Sigmoid colon (tissue), 7 donors: ENCODE results near the gene TYW1B. TPM values are rescaled to one million over a fixed set of nuclear protein-coding genes. Genes with fewer than 3 reads are reported as not detected.
"Not testable (repeated sequence)": the region's sequence is repeated elsewhere in the genome, so short reads cannot be mapped to it uniquely, and the experiment has no call there.

ENCODE experiments used
- DNase-seq: peaks from one replicate; pipeline ENCODE4 v3.0.0-alpha.2; 2019
- H3K27ac ChIP-seq, 4 donors: fragments of 200-600 bp; sonication (generic); one replicate each; pipeline ENCODE4 v1.5.1; 2016 to 2019; ENCODE audit warnings: mild to moderate bottlenecking in 1 of 4
- H3K27me3 ChIP-seq, 3 donors: fragments of 200-600 bp; sonication (generic); one replicate each; pipeline ENCODE4 v1.5.1; 2019; ENCODE audit warnings: mild to moderate bottlenecking in 1 of 3
- H3K36me3 ChIP-seq, 4 donors: fragments of 200-600 bp; sonication (generic); one replicate each; pipeline ENCODE4 v1.5.1; 2016 to 2019
- H3K4me1 ChIP-seq, 4 donors: fragments of 200-600 bp; sonication (generic); one replicate each; pipeline ENCODE4 v1.5.1; 2017 to 2019
- H3K4me3 ChIP-seq, 4 donors: fragments of 200-600 bp; sonication (generic); one replicate each; pipeline ENCODE4 v1.5.1; 2017 to 2019; ENCODE audit warnings: mild to moderate bottlenecking in 2 of 4, moderate library complexity in 1 of 4
- H3K9me3 ChIP-seq, 4 donors: fragments of 200-600 bp in 3 of 4; sonication (generic) in 3 of 4; one replicate each; pipeline versions ENCODE4 v1.5.1 to v1.6.1; 2013 to 2019
- CTCF ChIP-seq, 4 experiments: fragments of 450-650 bp in 3 of 4; fragments of 200-600 bp in 1 of 4; IDR thresholded peaks; one replicate each; pipeline ENCODE4 v1.5.1; 2016 to 2019; ENCODE audit warnings: antibody characterized with exemption in 4 of 4, mild to moderate bottlenecking in 3 of 4, moderate library complexity in 2 of 4
- EP300 ChIP-seq, 4 donors: sonication (generic); formaldehyde crosslinking; IDR thresholded peaks; one replicate each; pipeline ENCODE4 v1.6.1; 2017; ENCODE audit warnings: antibody characterized with exemption in 4 of 4
- POLR2A ChIP-seq, 2 donors: fragments of 450-650 bp; IDR thresholded peaks; one replicate each; pipeline ENCODE4 v1.6.1; 2016; ENCODE audit warnings: antibody characterized with exemption in 2 of 2, mild to moderate bottlenecking in 2 of 2, moderate library complexity in 2 of 2
- POLR2AphosphoS5 ChIP-seq, 4 donors: sonication (generic); formaldehyde crosslinking; IDR thresholded peaks; one replicate each; pipeline ENCODE4 v1.6.1; 2017; ENCODE audit warnings: antibody characterized with exemption in 4 of 4
- WGBS, 2 donors: extraction: QIAGEN DNeasy Blood & Tissue Kit; methylation state at CpG; one replicate each; pipeline ENCODE4 v1.1.7; 2013; 5-methylcytosine and 5-hydroxymethylcytosine counted together
- intact Hi-C: fragments of 100-400 bp; cut with DNase I; formaldehyde crosslinking; loops from one replicate; pipeline ENCODE4 v1.15.1; 2023
- polyA plus RNA-seq, 3 donors: library from polyadenylated mRNA; stranded (reverse); fragments of 200-250 nt; gene quantifications; one replicate each; pipeline ENCODE4 v1.2.3, GENCODE V29; 2013
- total RNA-seq, 4 donors: library from RNA; depleted of rRNA; stranded (reverse); fragments of >200 nt; gene quantifications; one replicate each; pipeline ENCODE4 v1.1.0, GENCODE V29; 2016
- donor health status: healthy with polysubstance abuse.
- donor health status: Bipolar disorder and iron deficiency.
- donor health status: healthy.

Gene TYW1B
- total and polyA plus RNA-seq, 7 donors = 1.4 to 5.6 (median 2.4) TPM

DNA sequence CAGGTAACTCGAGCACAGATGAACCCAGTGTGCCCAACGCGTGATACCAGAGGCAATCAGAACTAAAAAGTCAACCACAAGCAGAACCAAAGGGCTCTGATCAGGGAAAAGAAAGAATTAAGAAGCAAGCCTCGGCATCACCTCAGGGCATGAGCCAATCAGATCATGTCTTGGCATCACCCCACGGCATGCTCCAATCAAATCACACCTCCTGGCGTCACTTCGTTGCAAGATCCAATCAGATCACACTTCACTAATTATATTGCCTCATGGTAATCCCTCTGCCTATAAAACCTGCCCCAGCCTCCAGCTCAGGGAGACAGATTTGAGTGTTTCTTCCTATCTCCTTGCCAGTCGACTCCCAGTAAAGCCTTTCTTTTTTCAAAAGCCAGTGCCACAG is 46.8 kb downstream of the TYW1B start:
- 94 to 95% methylated on average over 8 of the region's 8 CpGs for WGBS, 2 donors
- intact Hi-C loops = no loop called here
- TF ChIP-seq POLR2A (IDR thresholded peaks at IDR 0.05) (no peak), POLR2AphosphoS5 (IDR thresholded peaks at IDR 0.05) (no peak), CTCF (IDR thresholded peaks at IDR 0.05) (no peak), EP300 (IDR thresholded peaks at IDR 0.05) (no peak)

GRCh38 chr7:72780289-72780894 is 47.6 kb downstream of the TYW1B start:
- 83 to 89% methylated on average over 5 of the region's 5 CpGs for WGBS, 2 donors
- H3K27me3 ChIP-seq, H3K27ac ChIP-seq, H3K4me3 ChIP-seq, DNase-seq, H3K9me3 ChIP-seq, intact Hi-C loops, H3K36me3 ChIP-seq: not testable (repeated sequence)
- peaks cover 0 to 11% (median 6%) of the 10 kb centered on the region in 4 donors for H3K4me1 ChIP-seq

More for the DNA sequence above, 46.8 kb downstream of the TYW1B start:
- Histone ChIP-seq H3K4me3 (no peak overlapping the region), H3K27ac (no peak overlapping the region), H3K36me3 (no peaks in the 10 kb centered on the region), H3K9me3 (no peaks in the 10 kb centered on the region), H3K4me1 (peaks cover 0 to 11% (median 6%) of the 10 kb centered on the region in 4 donors), H3K27me3 (no peaks in the 10 kb centered on the region)
- no peak for DNase-seq

- H3K4me1 ChIP-seq, H3K4me3 ChIP-seq, DNase-seq, intact Hi-C loops, H3K27ac ChIP-seq, H3K27me3 ChIP-seq, H3K9me3 ChIP-seq, H3K36me3 ChIP-seq: not testable (repeated sequence)
- 98 to 100% methylated on average over 2 of the region's 2 CpGs for WGBS, 2 donors
These were observed 50.8 kb downstream of the TYW1B start for GRCh38 chr7:72777167-72777566.

GRCh38 chr7:72772627-72773026 is 55.4 kb downstream of the TYW1B start:
- H3K27me3 ChIP-seq, H3K36me3 ChIP-seq, intact Hi-C loops, DNase-seq, H3K27ac ChIP-seq, H3K4me1 ChIP-seq, H3K4me3 ChIP-seq, H3K9me3 ChIP-seq: not testable (repeated sequence)
- WGBS, 2 donors = 42 to 79% methylated on average over 2 of the region's 2 CpGs

GRCh38 chr7:72766994-72767393 is 61.0 kb downstream of the TYW1B start:
- H3K36me3 ChIP-seq, H3K4me1 ChIP-seq, H3K27ac ChIP-seq, H3K9me3 ChIP-seq, H3K27me3 ChIP-seq, intact Hi-C loops, H3K4me3 ChIP-seq, DNase-seq: not testable (repeated sequence)
- WGBS, 2 donors = 97 to 98% methylated on average over 5 of the region's 5 CpGs

GRCh38 chr7:72760602-72761001 is 67.4 kb downstream of the TYW1B start:
- Histone ChIP-seq H3K27ac (no peak overlapping the region), H3K27me3 (no peaks in the 10 kb centered on the region), H3K36me3 (no peaks in the 10 kb centered on the region), H3K4me1 (no peaks in the 10 kb centered on the region), H3K9me3 (peaks cover 0 to 3% (median 2%) of the 10 kb centered on the region in 4 donors), H3K4me3 (no peak overlapping the region)
- no peak for DNase-seq
- 77 to 87% methylated on average over 2 of the region's 2 CpGs for WGBS, 2 donors
- intact Hi-C loops = no loop called here
- TF ChIP-seq POLR2AphosphoS5 (IDR thresholded peaks at IDR 0.05) = no peak
- TF ChIP-seq CTCF (IDR thresholded peaks at IDR 0.05) = no peak
- no peak for TF ChIP-seq EP300 (IDR thresholded peaks at IDR 0.05)
- no peak for TF ChIP-seq POLR2A (IDR thresholded peaks at IDR 0.05)

DNA sequence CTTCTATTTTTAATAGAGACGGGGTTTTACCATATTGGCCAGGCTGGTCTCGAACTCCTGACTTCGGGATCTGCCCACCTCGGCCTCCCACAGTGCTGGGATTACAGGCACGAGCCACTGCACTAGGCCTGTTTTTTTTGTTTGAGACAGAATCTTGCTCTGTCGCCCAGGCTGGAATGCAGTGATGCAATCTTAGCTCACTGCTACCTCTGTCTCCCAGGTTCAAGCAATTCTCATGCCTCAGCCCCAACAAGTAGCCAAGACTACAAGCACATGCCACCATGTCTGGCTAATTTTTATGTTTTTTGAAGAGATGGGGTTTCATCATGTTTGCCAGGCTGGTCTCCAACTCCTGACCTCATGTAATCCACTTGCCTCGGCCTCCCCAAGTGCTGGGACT is 73.7 kb downstream of the TYW1B start:
- Histone ChIP-seq H3K36me3 (no peaks in the 10 kb centered on the region), H3K4me1 (no peaks in the 10 kb centered on the region), H3K4me3 (no peak overlapping the region), H3K27ac (no peak overlapping the region), H3K27me3 (no peaks in the 10 kb centered on the region), H3K9me3 (peaks cover 0 to 3% (median 0%) of the 10 kb centered on the region in 4 donors)
- DNase-seq = no peak
- WGBS, 2 donors = 95 to 96% methylated on average over 7 of the region's 7 CpGs
- TF ChIP-seq CTCF (IDR thresholded peaks at IDR 0.05) = no peak
- no peak for TF ChIP-seq POLR2AphosphoS5 (IDR thresholded peaks at IDR 0.05)
- TF ChIP-seq POLR2A (IDR thresholded peaks at IDR 0.05) = no peak
- no peak for TF ChIP-seq EP300 (IDR thresholded peaks at IDR 0.05)
- intact Hi-C loops = no loop called here
